Measurements from ENCODE around the gene RPTOR.

Gene RPTOR

DNA sequence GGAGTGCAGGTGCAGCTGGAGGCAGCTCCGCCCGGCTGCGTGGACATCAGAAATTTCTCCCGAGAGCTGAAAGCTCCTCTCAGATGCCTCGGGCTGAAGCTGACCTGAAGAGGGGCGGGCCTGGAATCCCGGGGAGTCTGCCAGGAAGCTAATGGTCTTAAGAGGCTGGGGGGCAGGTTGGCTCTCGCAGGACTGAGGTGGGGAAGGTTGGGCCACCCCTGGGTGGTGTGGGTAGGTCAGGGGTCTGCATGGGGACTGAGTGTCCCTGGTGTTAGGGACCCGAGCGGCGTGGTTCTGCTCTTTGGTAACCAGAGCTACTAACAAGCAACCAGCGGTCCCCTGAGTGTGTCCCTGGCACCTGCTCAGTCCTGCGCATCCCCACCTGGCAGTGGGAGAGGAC lies 450.5 kb downstream of the RPTOR start:
- DNase-seq (ENCODE audit: low read depth, low spot score), result no peak

GRCh38 chr17:80996422-80997305 lies 452.0 kb downstream of the RPTOR start:
- no peak for DNase-seq (ENCODE audit: low read depth, low spot score)

DNA sequence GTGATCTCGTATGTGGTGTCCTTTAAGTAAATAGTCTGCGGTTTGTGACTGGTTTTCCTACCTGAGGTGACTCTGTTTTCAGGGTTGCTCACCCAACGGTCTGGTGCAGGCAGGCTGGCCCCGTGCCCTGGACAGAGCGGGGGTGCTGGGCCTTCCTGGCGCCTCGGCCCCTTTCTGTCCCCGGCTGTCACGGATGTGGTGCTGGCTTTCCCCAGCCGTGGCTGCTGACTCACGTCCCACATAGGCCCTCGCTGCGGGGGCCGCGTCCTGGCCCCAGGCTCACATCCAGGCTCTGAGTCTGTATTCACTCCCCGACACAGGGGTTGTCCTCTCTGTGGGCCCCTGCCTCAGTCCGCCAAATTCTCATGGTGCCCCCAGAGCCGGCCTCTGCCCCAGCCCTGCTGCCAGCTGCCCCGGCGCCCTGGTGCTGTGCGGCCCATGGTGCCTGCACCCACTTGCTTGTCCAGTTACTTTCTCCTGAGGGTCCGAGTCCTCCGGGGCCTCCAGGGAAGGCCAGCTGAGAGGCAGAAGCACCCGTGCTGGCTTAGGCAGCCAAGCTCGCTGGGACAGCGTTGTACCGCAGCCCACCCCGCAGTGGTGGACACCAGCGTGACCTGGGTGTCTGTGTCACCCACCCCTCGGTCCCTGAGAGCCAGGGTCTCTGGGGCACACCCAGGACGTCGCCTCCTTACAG lies 452.9 kb downstream of the RPTOR start:
- no peak for DNase-seq (ENCODE audit: low read depth, low spot score)

DNA sequence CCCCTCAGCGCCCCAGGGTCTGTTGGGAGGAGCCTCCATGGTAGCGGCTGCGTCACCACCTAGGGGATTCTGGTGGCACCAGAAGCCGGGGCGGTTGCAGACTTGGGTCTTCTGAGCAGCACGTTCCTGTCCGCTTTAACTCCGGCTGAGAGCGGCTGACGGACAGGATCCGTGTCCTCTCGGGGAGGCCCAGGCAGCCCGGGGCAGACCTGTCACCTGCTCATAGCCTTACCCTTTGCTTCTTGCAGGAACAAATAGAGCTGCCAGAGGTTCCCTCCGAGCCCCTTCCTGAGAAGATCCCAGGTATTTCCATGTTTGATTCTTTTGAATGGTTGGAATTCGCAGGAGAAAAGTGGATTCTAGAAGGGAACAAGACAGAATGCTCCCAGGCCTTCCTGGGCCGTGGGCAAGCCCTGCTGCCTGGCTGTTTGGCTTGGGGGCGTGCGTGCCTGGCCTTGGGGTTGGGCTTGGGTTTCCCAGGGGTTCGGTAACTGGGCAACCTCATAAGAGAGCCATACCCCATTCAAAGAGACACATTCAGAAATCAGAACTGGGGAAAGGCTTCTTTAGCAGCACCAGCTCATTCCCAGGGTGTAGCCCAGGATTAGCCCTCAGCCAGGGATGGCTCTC lies 453.6 kb downstream of the RPTOR start:
- no peak for DNase-seq (ENCODE audit: low read depth, low spot score)

GRCh38 chr17:80998748-80999535 lies 454.3 kb downstream of the RPTOR start:
- no peak for DNase-seq (ENCODE audit: low read depth, low spot score)

- no peak for DNase-seq (ENCODE audit: low read depth, low spot score)
Measured at GRCh38 chr17:80999536-81000333, 455.1 kb downstream of the RPTOR start.

DNA sequence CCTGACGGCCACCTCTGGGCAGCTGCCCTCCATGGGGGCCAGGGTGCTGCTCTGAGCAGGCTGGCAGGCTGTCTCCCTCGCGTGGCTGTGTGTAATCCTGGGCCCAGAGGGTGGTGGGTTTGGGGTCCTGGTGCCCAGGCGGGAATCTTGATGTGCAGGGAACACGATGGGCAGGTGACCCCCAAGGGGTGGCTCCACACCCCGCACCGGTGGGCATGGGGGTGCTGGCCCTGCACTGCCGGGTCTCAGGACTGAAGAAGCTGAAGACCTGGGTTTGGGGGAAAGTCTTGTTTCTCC lies 455.6 kb downstream of the RPTOR start:
- no peak for DNase-seq (ENCODE audit: low read depth, low spot score)

GRCh38 chr17:81000631-81001357 lies 456.2 kb downstream of the RPTOR start:
- no peak for DNase-seq (ENCODE audit: low read depth, low spot score)

DNA sequence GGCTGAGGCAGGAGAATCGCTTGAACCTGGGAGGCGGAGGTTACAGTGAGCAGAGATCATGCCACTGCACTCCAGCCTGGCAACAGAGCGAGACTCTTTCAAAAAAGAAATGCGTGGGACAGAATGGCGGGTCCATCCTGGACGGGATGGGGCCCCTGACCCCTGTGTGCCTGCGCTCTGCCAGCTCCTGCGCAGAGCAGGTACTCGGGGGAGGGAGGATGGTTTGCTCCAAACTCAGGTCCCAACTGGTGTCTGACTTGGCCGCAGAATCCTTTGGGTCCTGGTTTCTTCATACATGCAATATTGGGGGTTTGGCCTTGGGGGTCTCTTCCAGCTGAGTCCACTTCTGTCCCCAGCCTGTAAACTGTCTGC lies 457.4 kb downstream of the RPTOR start:
- no peak for DNase-seq (ENCODE audit: low read depth, low spot score)

- DNase-seq (ENCODE audit: low read depth, low spot score), result no peak
Measured at GRCh38 chr17:81002409-81003361, 458.0 kb downstream of the RPTOR start.

DNA sequence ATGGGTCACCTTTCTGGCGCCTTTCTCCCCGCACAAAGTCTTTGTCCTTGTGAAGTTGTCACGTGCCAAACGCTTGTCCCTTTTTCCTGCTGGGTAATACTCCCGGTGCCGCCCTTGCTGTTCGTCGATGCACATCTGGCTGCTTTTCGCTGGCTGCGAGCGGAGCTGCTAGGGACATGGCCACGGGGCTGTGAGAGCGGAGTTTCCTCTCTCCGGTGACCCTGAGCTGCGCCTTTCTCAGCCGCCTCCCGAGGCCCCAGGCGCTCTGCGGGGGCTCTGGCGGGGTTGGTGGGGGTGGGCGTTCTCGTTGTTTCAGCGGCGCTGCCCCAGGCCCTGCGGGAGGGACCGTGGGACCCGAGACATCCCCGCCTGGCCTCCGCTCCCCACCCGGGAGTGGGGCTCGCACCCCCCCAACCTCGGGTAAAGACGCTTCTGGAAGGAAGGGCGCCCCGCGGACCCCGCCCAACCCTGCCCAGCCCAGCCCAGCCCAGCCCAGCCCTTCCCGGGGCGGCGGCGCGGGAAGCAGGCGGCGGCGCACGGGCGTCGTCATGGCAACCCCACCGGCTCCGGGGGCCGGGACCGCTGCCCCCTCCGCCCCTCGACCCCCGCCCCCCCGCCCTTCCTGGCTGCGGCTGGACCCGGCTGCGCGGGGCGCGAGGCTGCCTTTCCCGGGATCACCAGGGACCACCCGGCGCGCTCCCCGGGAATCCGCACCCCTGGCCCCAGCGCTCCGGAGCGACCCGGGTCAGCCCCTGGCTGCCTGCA lies 459.3 kb downstream of the RPTOR start:
- no peak for DNase-seq (ENCODE audit: low read depth, low spot score)

DNA sequence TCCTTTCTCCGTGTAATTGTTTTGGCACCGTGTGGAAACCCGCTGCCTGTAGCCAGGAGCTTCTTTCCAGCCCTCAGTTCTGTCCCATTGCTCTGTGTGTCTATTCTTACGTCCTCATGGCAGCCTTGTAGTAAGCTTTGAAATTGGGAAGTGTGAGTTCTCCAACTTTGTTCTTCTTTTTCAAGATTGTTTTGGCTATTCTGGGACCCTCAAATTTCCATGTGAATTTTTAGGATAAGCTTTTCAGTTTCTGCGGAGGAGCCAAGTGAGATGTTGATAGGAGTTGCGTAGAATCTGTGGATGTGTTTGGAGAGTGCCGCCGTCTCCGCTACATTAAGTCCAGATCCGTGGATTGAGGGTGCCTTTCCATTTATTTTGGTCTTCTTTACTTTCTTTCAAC lies 462.3 kb downstream of the RPTOR start:
- DNase-seq (ENCODE audit: low read depth, low spot score), result no peak

DNA sequence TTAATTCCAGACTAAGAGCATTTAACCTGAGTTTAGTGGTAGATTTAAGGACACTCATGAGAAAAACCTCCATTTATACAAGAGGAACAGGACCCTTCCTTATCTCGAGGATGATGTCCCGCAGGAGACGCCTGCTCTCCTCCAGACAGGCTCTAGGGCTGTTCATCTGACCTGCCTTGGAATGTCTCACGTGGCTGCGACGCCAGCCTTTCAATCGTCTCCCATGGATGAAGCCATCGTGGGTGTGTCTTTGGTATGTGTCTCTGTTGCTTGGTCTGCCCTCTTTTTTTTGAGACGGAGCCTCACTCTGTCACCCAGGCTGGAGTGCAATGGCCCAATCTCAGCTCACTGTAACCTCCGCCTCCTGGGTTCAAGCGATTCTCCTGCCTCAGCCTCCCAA lies 463.5 kb downstream of the RPTOR start:
- DNase-seq (ENCODE audit: low read depth, low spot score), result peak; percentile 57

GRCh38 chr17:81009136-81009535 lies 464.5 kb downstream of the RPTOR start:
- DNase-seq (ENCODE audit: low read depth, low spot score), result no peak

- no peak for DNase-seq (ENCODE audit: low read depth, low spot score)
Measured at GRCh38 chr17:81010935-81011334, 466.3 kb downstream of the RPTOR start.

- DNase-seq (ENCODE audit: low read depth, low spot score), result no peak
Measured at GRCh38 chr17:81011951-81012350, 467.3 kb downstream of the RPTOR start.

DNA sequence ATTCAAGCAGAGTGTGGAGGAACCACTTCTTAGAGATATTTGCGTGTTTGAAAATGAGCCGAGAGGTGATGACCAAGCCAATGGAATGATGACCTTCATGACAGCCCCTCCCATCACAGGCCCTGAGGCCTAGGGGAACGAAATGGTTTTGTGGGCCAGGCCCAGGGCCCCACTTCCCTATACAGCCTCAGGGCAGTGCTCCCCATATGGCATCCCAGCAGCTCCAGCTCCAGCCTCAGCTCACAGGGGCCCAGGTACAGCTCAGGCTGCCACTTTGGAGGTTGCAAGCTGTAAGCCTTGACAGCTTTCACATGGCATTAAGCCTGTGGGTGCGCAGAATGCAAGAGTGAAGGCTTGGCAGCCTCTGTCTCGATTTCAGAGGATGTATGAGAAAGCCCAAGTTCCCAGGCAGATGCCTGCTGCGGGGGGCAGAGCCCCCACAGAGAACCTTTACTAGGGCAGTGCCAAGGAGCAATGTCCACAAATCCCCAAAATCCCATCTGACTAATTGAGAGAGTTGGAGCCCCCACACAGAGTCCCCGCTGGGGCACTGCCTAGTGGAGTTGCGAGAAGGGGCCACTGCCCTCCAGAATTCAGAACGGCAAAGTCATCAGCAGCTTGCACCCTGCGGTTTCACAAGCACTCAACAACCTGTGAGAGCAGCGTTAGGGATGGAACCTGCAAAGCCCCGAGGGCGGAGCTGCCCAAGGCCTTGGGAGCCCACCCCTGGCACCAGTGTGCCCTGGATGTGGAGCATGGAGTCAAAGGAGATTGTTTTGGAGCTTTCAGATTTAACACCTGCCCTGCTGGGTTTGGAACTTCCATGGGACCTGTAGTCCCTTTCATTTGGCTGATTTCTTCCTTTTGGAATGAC lies 468.2 kb downstream of the RPTOR start:
- DNase-seq (ENCODE audit: low read depth, low spot score), result no peak

DNA sequence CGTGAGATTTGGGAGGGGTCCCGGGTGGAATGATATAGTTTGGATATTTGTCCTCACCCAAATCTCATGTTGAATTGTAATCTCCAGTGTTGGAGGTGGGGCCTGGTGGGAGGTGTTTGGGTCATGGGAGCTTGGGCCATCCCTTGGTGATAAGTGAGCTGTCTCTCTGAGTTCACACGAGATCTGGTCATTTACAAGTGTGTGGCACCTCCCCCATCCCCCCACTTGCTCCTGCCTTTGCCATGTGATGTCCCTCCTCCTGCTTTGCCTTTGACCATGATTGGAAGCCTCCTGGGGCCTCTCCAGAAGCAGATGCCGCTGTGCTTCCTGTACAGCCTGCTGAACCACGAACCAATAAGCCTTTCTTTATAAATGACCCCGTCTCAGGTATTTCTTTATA lies 469.0 kb downstream of the RPTOR start:
- DNase-seq (ENCODE audit: low read depth, low spot score), result no peak
